K562 (cell line): ENCODE data around the gene CABLES1.

Source experiments
- ARID3A ChIP-seq: IDR thresholded peaks from 2 replicates; pipeline ENCODE4 v1.6.1; 2012; ENCODE audit warnings: low read depth, low read length, improper control_type of control experiment, borderline replicate concordance
- ATF3 ChIP-seq, 2 experiments: fragments of 450-650 bp in 1 of 2; sonication (generic) in 1 of 2; formaldehyde crosslinking in 1 of 2; IDR thresholded peaks in 1 of 2; conservative IDR thresholded peaks in 1 of 2; 2 replicates each; pipeline versions ENCODE4 v1.6.1 to v1.8.1; 2016 to 2023; ENCODE audit warnings: mild to moderate bottlenecking in 2 of 2, moderate library complexity in 2 of 2, inconsistent platforms in 1 of 2, missing genetic modification reagents in 1 of 2
- CTCF ChIP-seq, 3 experiments: IDR thresholded peaks in 2 of 3; conservative IDR thresholded peaks in 1 of 3; 2 replicates each; pipeline ENCODE4 v1.5.1; 2011 to 2012; ENCODE audit warnings: low read length in 3 of 3, mild to moderate bottlenecking in 3 of 3, control low read depth in 2 of 3, improper control_type of control experiment in 1 of 3, inconsistent platforms in 1 of 3, low read depth in 1 of 3, mixed read lengths in 1 of 3, moderate library complexity in 1 of 3; ENCODE audit not compliant: insufficient read depth in 2 of 3
- MAX ChIP-seq: sonication (generic); formaldehyde crosslinking; IDR thresholded peaks from 2 replicates; pipeline ENCODE4 v1.9.0; 2022; ENCODE audit warnings: mild to moderate bottlenecking, missing genetic modification reagents
- MED1 ChIP-seq: sonication (generic); formaldehyde crosslinking; IDR thresholded peaks from 2 replicates; pipeline ENCODE4 v1.8.1; 2023; ENCODE audit warnings: missing genetic modification reagents, borderline replicate concordance
- MITF ChIP-seq: IDR thresholded peaks from 2 replicates; pipeline ENCODE4 v1.6.1; 2014; ENCODE audit warnings: antibody characterized with exemption
- NONO ChIP-seq, 2 experiments: fragments of 200-400 bp in 1 of 2; fragments of 450-650 bp in 1 of 2; formaldehyde crosslinking in 1 of 2; IDR thresholded peaks; 2 replicates each; pipeline ENCODE4 v1.6.1; 2017; ENCODE audit warnings: low read depth in 2 of 2, mild to moderate bottlenecking in 2 of 2, moderate library complexity in 2 of 2, low read length in 1 of 2
- POLR2A ChIP-seq: fragments of 450-650 bp; conservative IDR thresholded peaks from 2 replicates; pipeline ENCODE4 v1.6.1; 2016
- POLR3A ChIP-seq: IDR thresholded peaks from 2 replicates; pipeline ENCODE4 v1.6.1; 2011; ENCODE audit warnings: borderline replicate concordance, mild to moderate bottlenecking, moderate library complexity; ENCODE audit not compliant: insufficient read length, insufficient read depth; ENCODE audit errors: extremely low read depth
- RFX5 ChIP-seq: IDR thresholded peaks from 2 replicates; pipeline ENCODE4 v1.6.1; 2011; ENCODE audit warnings: low read depth, mild to moderate bottlenecking, improper control_type of control experiment, low read length
- SIN3A ChIP-seq, 2 experiments: fragments of 150-350 bp in 1 of 2; IDR thresholded peaks; 2 replicates each; pipeline ENCODE4 v1.6.1; 2011 to 2016; ENCODE audit warnings: borderline replicate concordance in 2 of 2, low read depth in 2 of 2, low read length in 2 of 2, mild to moderate bottlenecking in 2 of 2, moderate library complexity in 2 of 2; ENCODE audit not compliant: control insufficient read depth in 1 of 2
- TARDBP ChIP-seq: fragments of 450-650 bp; IDR thresholded peaks from 2 replicates; pipeline ENCODE4 v1.6.1; 2016
- ZNF24 ChIP-seq: fragments of 450-650 bp; IDR thresholded peaks from 2 replicates; pipeline ENCODE4 v1.6.1; 2016
- ZNF354B ChIP-seq: fragments of 250-450 bp; sonication (Bioruptor Pico); IDR thresholded peaks from 2 replicates; pipeline ENCODE4 v1.4.0; 2020

- TF ChIP-seq MED1 (no peak), ARID3A (no peak), ATF3 (IDR thresholded peaks at IDR 0.05) (peak; percentile 58), ATF3 (CRISPR knock-in tag; conservative IDR thresholded peaks at IDR 0.05) (no peak), POLR2A (no peak), ZNF354B (CRISPR knock-in tag) (no peak), MAX (CRISPR knock-in tag) (no peak), POLR3A (no peak), NONO (IDR thresholded peaks at IDR 0.05; ENCODE audit: low read depth in 2 of 2, low read length in 1 of 2) (no peak), CTCF (IDR thresholded peaks at IDR 0.05 in 2 of 3, conservative IDR thresholded peaks at IDR 0.05 in 1 of 3; ENCODE audit: insufficient read depth in 2 of 3, low read depth in 1 of 3, low read length in 3 of 3) (no peak), RFX5 (no peak), MITF (no peak), SIN3A (IDR thresholded peaks at IDR 0.05; ENCODE audit: borderline replicate concordance in 2 of 2, control insufficient read depth in 1 of 2, low read depth in 2 of 2, low read length in 2 of 2) (no peak), ZNF24 (no peak), TARDBP (no peak)
These were observed 19.6 kb upstream of the CABLES1 start for GRCh38 chr18:23115683-23116096.
